Neural cell (in vitro differentiated cells): ENCODE measurements around the gene SLC19A1. TPM values are rescaled to one million over a fixed set of nuclear protein-coding genes. Genes with fewer than 3 reads are reported as not detected.

Experiments
- H2AFZ ChIP-seq: fragments of 200-600, 300-800 bp; sonication (generic), shearing (Covaris generic); 2 replicates; pipeline ENCODE4 v1.6.0; 2014; ENCODE audit warnings: low read depth, mild to moderate bottlenecking, antibody characterized with exemption, low read length, moderate library complexity
- H3F3A ChIP-seq: fragments of 200-600 bp; shearing (Covaris generic); 2 replicates; pipeline ENCODE4 v1.6.1; 2016; ENCODE audit warnings: mild to moderate bottlenecking, moderate library complexity, mixed read lengths, antibody characterized with exemption, low read length; ENCODE audit not compliant: insufficient read depth, poor library complexity, severe bottlenecking
- H3K27ac ChIP-seq: fragments of 200-600, 300-800 bp; sonication (generic), shearing (Covaris generic); 2 replicates; pipeline ENCODE4 v1.5.1; 2014; ENCODE audit warnings: mild to moderate bottlenecking, low read length, moderate library complexity
- H3K27me3 ChIP-seq: fragments of 300-800, 200-600 bp; sonication (generic), shearing (Covaris generic); 2 replicates; pipeline ENCODE4 v1.6.0; 2014; ENCODE audit warnings: mild to moderate bottlenecking, low read depth, low read length, moderate library complexity; ENCODE audit not compliant: insufficient read depth
- H3K36me3 ChIP-seq: fragments of 300-800, 200-600 bp; sonication (generic), shearing (Covaris generic); 2 replicates; pipeline ENCODE4 v1.5.1; 2014; ENCODE audit warnings: mild to moderate bottlenecking, antibody characterized with exemption, low read length, moderate library complexity; ENCODE audit not compliant: insufficient read depth
- H3K4me2 ChIP-seq: fragments of 300-800, 200-600 bp; sonication (generic), shearing (Covaris generic); 2 replicates; pipeline ENCODE4 v1.6.0; 2014; ENCODE audit warnings: mild to moderate bottlenecking, low read length
- H3K4me3 ChIP-seq: fragments of 300-800, 200-600 bp; sonication (generic), shearing (Covaris generic); 2 replicates; pipeline ENCODE4 v1.5.1; 2014; ENCODE audit warnings: mild to moderate bottlenecking, low read length, moderate library complexity
- H3K79me2 ChIP-seq: fragments of 200-600 bp; shearing (Covaris generic); replicated peaks from 2 replicates; pipeline ENCODE4 v1.6.0; 2014; ENCODE audit warnings: mild to moderate bottlenecking, low read length, moderate library complexity; ENCODE audit not compliant: insufficient read depth
- H3K9ac ChIP-seq: fragments of 300-800, 200-600 bp; sonication (generic), shearing (Covaris generic); 2 replicates; pipeline ENCODE4 v1.6.1; 2016; ENCODE audit warnings: mild to moderate bottlenecking, low read length, mixed read lengths
- H3K9me2 ChIP-seq: fragments of 200-600 bp; shearing (Covaris generic); 2 replicates; pipeline ENCODE4 v1.6.1; 2016; ENCODE audit warnings: mild to moderate bottlenecking, low read length, mixed read lengths; ENCODE audit not compliant: insufficient read depth
- H3K9me3 ChIP-seq: fragments of 200-600, 300-800 bp; sonication (generic), shearing (Covaris generic); 2 replicates; pipeline ENCODE4 v1.6.1; 2016; ENCODE audit warnings: mild to moderate bottlenecking, mixed run types, low read length, moderate library complexity, mixed read lengths
- H4K20me1 ChIP-seq: fragments of 200-600 bp; shearing (Covaris generic); 2 replicates; pipeline ENCODE4 v1.6.1; 2016; ENCODE audit warnings: mild to moderate bottlenecking, mixed run types; ENCODE audit not compliant: insufficient read depth
- EP300 ChIP-seq: fragments of 450-650 bp; conservative IDR thresholded peaks from 2 replicates; pipeline ENCODE4 v1.6.1; 2014; ENCODE audit warnings: antibody characterized with exemption, mild to moderate bottlenecking, moderate library complexity; ENCODE audit not compliant: poor library complexity, severe bottlenecking
- EZH2 ChIP-seq: fragments of 200-600, 300-800 bp; shearing (Covaris generic), sonication (generic); IDR thresholded peaks from 2 replicates; pipeline ENCODE4 v1.6.1; 2014; ENCODE audit warnings: antibody characterized with exemption, low read length, borderline replicate concordance, mild to moderate bottlenecking; ENCODE audit not compliant: insufficient read depth, poor library complexity, severe bottlenecking
- MXI1 ChIP-seq: fragments of 450-650 bp; conservative IDR thresholded peaks from 2 replicates; pipeline ENCODE4 v1.6.1; 2014; ENCODE audit warnings: antibody characterized with exemption, mild to moderate bottlenecking; ENCODE audit not compliant: poor library complexity, severe bottlenecking
- POLR2AphosphoS5 ChIP-seq: IDR thresholded peaks from 2 replicates; pipeline ENCODE4 v1.6.1; 2012
- RAD21 ChIP-seq: fragments of 450-650 bp; conservative IDR thresholded peaks from 2 replicates; pipeline ENCODE4 v1.6.1; 2014; ENCODE audit warnings: antibody characterized with exemption, mild to moderate bottlenecking, moderate library complexity
- SMC3 ChIP-seq: fragments of 450-650 bp; conservative IDR thresholded peaks from 2 replicates; pipeline ENCODE4 v1.6.1; 2014; ENCODE audit warnings: antibody characterized with exemption, mild to moderate bottlenecking, moderate library complexity; ENCODE audit not compliant: poor library complexity
- TAF1 ChIP-seq: IDR thresholded peaks from 2 replicates; pipeline ENCODE4 v1.6.1; 2012; ENCODE audit warnings: low read depth
- polyA plus RNA-seq: library from polyadenylated mRNA; depleted of rRNA; stranded (reverse); fragments of >200 nt; gene quantifications from 2 replicates; pipeline ENCODE4 v1.2.3, GENCODE V29; 2014
- TF ChIP-seq, protein P1 (sequence below): fragments of 450-650 bp; IDR thresholded peaks from 2 replicates; pipeline ENCODE4 v1.5.1; 2014; ENCODE audit warnings: antibody characterized with exemption, mild to moderate bottlenecking, moderate library complexity; ENCODE audit not compliant: poor library complexity, severe bottlenecking
- TF ChIP-seq, protein P2 (sequence below): IDR thresholded peaks from 2 replicates; pipeline ENCODE4 v1.6.1; 2012; ENCODE audit warnings: borderline replicate concordance

SLC19A1 gene
- polyA plus RNA-seq, 1 donor from 2014 or later, result 2.9 TPM

DNA sequence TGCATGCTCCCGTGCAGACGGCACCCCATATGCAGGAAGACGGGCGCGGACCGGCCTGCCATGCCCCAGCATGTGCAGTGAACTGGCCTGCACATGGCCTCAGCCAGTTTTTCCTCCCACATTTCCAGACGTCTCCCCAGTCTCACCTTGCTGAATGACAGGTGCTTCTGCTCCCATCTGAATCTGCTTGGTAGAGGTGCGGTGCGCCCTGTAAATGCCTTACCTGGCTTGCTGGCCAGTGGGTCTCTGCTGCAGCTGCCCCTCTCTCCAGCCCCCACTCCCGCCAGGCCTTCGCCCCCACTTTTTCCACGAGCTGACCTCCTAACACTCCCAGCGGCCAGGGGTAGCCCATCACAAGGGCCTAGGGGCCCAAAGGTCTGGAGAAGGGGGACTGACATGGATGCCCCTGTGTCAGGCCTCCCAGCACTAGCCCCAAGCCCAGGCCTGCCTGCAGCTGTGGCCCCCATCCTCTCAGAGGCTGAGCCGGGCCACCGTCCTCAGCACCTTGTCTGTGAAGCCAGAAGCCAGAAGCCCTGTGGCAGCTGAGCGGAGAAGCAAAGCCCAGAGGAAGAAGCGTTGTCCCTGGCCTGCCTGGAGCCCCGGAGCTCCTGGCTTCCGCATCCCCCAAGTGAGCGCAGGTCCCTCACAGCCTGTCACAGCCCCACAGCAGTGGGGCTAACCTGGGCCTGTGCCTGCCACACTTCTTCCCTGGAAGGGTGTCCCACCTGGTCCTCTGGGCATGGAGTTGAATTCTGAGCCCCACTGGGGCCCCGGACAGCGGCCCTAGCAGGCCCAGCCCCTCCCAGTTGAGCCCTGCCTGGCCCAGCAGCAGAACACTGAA lies 3.7 kb upstream of the SLC19A1 start:
- Histone ChIP-seq H3K27me3 (no peaks in the 10 kb centered on the region), H3K36me3 (no peaks in the 10 kb centered on the region)

DNA sequence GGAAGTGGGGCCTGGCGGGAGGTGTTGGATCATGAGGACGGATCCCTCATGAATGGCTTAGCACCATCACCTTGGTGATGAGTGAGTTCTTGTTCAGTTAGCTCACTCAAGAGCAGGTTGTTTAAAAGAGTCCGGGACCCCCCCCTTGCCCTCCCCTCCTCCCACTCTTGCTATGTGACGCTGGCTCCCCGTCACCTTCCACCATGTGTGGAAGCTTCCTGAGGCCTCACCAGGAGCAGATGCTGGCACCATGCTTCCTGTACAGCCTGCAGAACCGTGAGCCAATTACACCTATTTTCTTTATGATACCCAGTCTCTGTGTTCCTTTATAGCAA lies 3.0 kb upstream of the SLC19A1 start:
- Histone ChIP-seq H3K9ac (no peak overlapping the region), H3K9me2 (no peaks in the 10 kb centered on the region), H3K79me2 (no peaks in the 10 kb centered on the region), H3K36me3 (no peaks in the 10 kb centered on the region), H3K4me2 (no peak overlapping the region), H3K27ac (no peak overlapping the region), H3K9me3 (no peaks in the 10 kb centered on the region), H3K27me3 (no peaks in the 10 kb centered on the region), H4K20me1 (no peaks in the 10 kb centered on the region), H3F3A (no peaks in the 10 kb centered on the region), H2AFZ (no peak overlapping the region), H3K4me3 (no peak overlapping the region)
- TF ChIP-seq EZH2 (no peak), SMC3 (no peak), MXI1 (no peak), EP300 (no peak), TAF1 (no peak), POLR2AphosphoS5 (no peak), RAD21 (no peak)
- TF ChIP-seq, protein P1, sequence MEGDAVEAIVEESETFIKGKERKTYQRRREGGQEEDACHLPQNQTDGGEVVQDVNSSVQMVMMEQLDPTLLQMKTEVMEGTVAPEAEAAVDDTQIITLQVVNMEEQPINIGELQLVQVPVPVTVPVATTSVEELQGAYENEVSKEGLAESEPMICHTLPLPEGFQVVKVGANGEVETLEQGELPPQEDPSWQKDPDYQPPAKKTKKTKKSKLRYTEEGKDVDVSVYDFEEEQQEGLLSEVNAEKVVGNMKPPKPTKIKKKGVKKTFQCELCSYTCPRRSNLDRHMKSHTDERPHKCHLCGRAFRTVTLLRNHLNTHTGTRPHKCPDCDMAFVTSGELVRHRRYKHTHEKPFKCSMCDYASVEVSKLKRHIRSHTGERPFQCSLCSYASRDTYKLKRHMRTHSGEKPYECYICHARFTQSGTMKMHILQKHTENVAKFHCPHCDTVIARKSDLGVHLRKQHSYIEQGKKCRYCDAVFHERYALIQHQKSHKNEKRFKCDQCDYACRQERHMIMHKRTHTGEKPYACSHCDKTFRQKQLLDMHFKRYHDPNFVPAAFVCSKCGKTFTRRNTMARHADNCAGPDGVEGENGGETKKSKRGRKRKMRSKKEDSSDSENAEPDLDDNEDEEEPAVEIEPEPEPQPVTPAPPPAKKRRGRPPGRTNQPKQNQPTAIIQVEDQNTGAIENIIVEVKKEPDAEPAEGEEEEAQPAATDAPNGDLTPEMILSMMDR, result no peak
- TF ChIP-seq, protein P2, sequence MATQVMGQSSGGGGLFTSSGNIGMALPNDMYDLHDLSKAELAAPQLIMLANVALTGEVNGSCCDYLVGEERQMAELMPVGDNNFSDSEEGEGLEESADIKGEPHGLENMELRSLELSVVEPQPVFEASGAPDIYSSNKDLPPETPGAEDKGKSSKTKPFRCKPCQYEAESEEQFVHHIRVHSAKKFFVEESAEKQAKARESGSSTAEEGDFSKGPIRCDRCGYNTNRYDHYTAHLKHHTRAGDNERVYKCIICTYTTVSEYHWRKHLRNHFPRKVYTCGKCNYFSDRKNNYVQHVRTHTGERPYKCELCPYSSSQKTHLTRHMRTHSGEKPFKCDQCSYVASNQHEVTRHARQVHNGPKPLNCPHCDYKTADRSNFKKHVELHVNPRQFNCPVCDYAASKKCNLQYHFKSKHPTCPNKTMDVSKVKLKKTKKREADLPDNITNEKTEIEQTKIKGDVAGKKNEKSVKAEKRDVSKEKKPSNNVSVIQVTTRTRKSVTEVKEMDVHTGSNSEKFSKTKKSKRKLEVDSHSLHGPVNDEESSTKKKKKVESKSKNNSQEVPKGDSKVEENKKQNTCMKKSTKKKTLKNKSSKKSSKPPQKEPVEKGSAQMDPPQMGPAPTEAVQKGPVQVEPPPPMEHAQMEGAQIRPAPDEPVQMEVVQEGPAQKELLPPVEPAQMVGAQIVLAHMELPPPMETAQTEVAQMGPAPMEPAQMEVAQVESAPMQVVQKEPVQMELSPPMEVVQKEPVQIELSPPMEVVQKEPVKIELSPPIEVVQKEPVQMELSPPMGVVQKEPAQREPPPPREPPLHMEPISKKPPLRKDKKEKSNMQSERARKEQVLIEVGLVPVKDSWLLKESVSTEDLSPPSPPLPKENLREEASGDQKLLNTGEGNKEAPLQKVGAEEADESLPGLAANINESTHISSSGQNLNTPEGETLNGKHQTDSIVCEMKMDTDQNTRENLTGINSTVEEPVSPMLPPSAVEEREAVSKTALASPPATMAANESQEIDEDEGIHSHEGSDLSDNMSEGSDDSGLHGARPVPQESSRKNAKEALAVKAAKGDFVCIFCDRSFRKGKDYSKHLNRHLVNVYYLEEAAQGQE, result no peak

More for the DNA sequence above, 3.7 kb upstream of the SLC19A1 start:
- no peak for TF ChIP-seq EP300
- TF ChIP-seq RAD21, result no peak
- no peak for TF ChIP-seq TAF1
- TF ChIP-seq MXI1, result no peak
- no peak for TF ChIP-seq POLR2AphosphoS5
- TF ChIP-seq SMC3, result no peak
- TF ChIP-seq, protein P2, result no peak
- TF ChIP-seq EZH2, result no peak
- TF ChIP-seq, protein P1, result no peak
- Histone ChIP-seq H3K4me2 (no peak overlapping the region), H3K9me3 (no peaks in the 10 kb centered on the region), H3K79me2 (no peaks in the 10 kb centered on the region), H3F3A (no peaks in the 10 kb centered on the region), H4K20me1 (no peaks in the 10 kb centered on the region), H3K27ac (no peak overlapping the region), H2AFZ (no peak overlapping the region), H3K4me3 (no peak overlapping the region), H3K9me2 (no peaks in the 10 kb centered on the region), H3K9ac (no peak overlapping the region)
